CD4-positive, alpha-beta T cell treated with Interleukin-6 for 4 hours (primary cell): Measurements from ENCODE around the gene ZBTB32.

Source experiments
- DNase-seq: peaks from one replicate; pipeline ENCODE4 v3.0.0-alpha.2; 2020; ENCODE audit warnings: mixed read lengths

The ZBTB32 gene

GRCh38 chr19:35696835-35697234 is 7.5 kb upstream of the ZBTB32 start:
- no peak for DNase-seq

DNA sequence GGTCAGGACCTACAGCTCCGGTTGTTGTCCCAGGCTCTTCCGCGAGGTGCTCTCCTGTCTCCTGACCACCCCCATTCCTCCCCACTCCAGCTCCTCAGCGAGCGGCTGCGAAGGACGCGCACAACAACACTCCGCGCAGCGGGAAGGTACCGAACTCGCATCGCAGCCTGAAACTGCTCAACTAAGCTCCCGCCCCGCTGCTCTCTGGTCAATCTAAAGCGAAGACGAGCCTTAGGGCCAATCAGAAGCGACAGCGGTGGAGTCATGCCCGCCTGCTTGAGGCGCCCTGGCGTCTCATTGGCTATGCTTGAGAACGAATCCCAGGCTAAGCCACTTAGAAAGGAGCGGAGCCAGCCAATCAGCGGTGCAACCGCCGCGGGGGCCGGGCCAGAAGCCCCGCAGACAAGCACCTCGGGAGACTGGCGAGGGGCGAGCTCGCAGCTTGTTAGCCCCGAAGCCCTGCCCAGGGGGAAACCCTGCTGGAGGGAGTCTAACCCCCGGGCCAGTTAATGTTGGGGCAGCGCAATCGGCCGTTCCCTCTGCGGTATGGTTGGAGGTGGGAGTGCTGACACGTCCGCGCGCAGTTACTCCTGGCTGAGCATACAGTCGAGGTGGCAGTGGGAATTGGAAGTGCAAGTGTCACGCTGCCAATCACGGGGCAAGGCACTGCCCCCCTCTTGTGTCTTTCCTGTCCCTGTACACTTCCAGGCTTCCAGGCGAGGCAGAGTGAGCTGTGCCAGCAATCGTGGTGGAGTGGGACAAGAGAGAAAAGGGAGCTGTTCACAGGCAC is 1.9 kb upstream of the ZBTB32 start:
- peak; percentile 93 for DNase-seq

GRCh38 chr19:35703343-35703742 is 1.0 kb upstream of the ZBTB32 start:
- no peak for DNase-seq

GRCh38 chr19:35708391-35708790 is 4.0 kb downstream of the ZBTB32 start:
- no peak for DNase-seq

DNA sequence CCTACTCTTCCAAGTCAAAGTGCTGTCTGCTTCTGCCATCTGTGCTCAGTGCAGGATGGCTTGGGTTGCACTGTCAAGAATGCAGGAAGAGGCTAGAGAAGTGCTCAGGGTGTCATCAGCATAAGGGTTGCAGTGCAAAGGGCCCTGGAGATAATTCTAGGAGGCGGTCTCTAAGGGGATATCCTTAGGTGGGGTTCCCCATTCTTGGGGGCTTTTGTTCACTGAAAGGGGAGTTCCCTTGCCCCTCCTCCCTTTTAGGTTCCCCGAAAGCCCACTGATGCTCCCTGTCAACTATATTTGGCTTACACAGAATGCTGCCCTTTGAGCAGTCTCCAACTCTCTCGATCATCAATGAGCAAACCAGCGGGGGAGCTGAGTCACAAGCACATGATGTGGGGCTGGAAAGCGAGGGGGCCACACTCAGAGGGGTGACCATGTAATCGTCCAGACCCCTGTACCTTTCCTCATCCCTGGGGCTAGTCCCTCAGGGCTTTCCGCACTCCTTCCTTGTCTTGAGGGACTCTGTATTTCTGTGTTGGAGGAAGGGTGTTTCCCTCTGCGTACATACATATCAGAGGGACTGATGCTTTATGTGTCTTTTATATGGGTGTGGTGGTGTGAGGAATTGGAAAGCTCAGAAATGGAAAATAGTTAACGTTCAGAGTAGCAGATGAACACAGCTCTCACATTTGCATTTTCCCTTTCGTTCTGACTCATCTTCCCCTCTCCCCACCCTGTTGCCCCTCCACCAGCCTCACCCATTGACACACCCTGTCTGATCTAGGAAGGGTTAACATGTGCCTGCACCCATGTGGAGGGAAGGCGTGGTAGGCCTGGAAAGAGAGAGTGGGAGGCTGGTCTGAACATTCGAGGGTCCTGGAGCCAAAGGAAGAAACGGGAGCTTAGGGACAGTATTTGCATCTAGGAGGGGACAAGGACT is 6.7 kb downstream of the ZBTB32 start:
- no peak for DNase-seq

GRCh38 chr19:35712567-35713505 is 8.5 kb downstream of the ZBTB32 start:
- DNase-seq: peak; percentile 24

DNA sequence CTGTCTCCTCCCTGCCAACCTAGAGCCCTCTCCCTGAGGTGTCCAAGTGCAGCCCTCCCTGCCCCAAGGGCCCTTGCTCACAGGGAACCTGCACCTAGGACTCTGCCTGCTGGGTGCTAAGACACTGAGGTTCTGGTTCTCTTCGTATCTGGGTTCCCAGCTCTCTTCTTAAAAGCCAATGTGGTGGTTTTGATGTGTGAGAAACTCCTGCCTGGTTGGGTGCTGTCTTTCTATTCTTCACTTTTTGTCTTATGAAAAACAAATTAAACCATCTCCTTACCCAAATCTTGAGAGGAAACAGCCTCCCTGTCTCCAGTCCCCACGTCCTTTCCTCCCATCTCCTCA is 9.1 kb downstream of the ZBTB32 start:
- no peak for DNase-seq

DNA sequence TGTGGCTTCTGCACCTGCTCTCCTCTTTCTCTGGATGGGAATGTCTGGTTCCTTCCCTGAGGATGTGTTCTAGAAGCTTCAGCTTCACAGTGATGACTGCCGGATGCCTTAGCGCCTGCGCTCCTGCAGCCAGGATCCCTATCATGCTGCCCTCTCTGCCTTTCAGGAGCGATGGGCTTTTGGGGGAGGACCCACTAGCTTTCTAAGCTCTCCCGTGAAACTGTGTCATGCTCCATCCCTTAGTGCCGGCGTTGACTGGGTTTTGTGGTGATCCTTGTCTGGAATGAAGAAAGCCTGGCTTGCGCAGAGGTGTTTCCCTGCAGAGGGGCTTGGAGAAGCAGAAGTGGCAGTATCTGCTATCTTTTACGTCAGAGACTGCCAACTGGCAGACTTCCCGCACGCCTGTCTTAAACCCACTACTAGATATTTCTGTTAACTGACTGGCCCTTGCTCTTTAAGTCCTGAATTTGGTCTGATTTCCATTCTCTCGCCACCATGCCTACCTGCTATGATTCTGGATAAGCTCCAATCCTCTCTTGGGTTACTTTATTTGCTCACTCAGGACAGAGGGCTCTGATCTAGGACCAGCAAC is 9.6 kb downstream of the ZBTB32 start:
- no peak for DNase-seq

GRCh38 chr19:35714601-35715354 is 10.4 kb downstream of the ZBTB32 start:
- DNase-seq: no peak

GRCh38 chr19:35715355-35715809 is 11.0 kb downstream of the ZBTB32 start:
- DNase-seq: no peak

GRCh38 chr19:35715981-35716800 is 11.8 kb downstream of the ZBTB32 start:
- DNase-seq: peak; percentile 26

DNA sequence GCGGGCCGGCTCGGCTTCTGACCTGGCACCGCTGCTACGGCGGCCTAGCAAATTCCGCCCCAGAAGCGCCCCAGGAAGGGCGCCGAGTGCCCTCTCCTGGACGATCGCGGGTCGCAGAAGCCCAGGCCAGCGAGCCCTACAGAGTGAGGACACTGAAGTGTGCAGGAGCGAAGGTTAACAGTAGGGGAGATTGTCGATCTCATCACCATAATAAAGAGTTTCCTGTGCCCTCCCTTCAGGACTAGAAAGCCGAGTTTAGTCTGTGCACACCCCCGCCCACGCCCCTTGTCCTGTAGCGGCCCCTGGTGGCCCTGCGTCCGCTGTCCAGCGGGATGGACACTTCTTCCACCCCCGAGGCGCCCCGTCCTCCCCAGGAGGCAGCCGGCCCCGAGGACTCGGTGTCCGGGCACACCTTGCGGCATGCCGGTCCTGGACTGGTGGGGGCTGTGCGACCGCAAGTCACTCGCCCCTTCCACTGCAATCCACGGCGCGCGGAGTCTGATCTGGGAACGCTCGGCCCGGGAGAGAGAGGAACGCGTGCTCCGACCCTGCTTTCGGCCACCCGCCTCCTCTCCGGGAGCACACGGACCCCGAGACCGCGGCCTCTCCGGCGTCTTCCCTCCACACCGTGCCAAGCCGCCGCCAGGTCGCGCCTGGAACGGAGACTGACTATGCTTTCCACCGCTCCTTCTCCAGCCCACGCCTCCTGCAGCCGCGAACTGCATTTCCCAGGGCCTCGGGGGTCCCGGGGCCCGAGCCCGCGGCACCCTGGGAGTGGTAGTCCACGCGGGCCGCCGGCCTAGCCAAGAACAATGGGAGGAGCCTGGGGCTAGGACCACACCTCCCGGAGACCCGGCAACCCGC is 12.7 kb downstream of the ZBTB32 start:
- DNase-seq: peak; percentile 99

DNA sequence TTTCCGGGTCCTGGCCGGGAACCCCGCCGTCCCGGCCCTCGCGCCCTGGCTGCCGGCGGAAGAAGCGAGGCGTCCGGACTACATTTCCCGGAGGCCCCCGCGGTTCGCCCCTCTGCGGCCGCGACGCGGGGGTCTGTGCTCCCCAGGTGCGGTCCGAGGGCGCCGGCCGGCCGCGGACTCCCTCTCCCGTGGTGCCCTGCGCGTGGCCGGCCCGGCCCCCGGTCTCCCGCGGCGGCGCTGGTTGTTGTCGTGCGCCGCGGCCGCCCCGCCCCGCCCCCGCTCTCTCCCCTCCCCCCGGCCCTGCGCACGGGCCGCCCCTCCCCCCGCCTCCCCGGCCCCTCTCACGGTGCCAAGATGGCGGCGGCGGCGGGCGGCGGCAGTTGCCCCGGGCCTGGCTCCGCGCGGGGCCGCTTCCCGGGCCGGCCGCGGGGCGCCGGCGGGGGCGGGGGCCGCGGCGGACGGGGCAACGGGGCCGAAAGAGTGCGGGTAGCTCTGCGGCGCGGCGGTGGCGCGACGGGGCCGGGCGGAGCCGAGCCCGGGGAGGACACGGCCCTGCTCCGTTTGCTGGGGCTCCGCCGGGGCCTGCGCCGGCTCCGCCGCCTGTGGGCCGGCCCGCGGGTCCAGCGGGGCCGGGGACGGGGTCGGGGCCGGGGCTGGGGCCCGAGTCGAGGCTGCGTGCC is 13.4 kb downstream of the ZBTB32 start, which contains the start of gene KMT2B:
KMT2B (plus strand) TSS at position 339 of the 680 bp plus-strand sequence; CDS start at position 355, 16 bp downstream.
- DNase-seq: no peak

- DNase-seq: peak; percentile 60
Measured at GRCh38 chr19:35718345-35719041, 14.1 kb downstream of the ZBTB32 start.

- DNase-seq: no peak
Measured at GRCh38 chr19:35719402-35720162, 15.2 kb downstream of the ZBTB32 start.

DNA sequence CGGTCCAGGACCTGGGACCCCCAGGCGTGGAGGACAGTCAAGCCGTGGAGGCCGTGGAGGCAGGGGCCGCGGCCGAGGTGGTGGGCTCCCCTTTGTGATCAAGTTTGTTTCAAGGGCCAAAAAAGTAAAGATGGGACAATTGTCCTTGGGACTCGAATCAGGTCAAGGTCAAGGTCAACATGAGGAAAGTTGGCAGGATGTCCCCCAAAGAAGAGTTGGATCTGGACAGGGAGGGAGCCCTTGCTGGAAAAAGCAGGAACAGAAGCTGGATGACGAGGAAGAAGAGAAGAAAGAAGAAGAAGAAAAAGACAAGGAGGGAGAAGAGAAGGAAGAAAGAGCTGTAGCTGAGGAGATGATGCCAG is 15.8 kb downstream of the ZBTB32 start:
- no peak for DNase-seq

- no peak for DNase-seq
Measured at GRCh38 chr19:35720648-35721047, 16.3 kb downstream of the ZBTB32 start.
